Kidney (tissue), 14 donors: ENCODE results near the gene ABCG5. TPM values are rescaled to one million over a fixed set of nuclear protein-coding genes. Genes with fewer than 3 reads are reported as not detected.

Source experiments
- DNase-seq, 5 donors: peaks; one replicate each; pipeline ENCODE4 v3.0.0-alpha.2; 2013 to 2020
- FAIRE-seq: peaks from 2 replicates; lab custom pipeline; 2012; peaks lifted over from hg19 to GRCh38; lab: Jason Lieb, UNC
- H3K27ac ChIP-seq, 2 donors: one replicate each; pipeline ENCODE4 v1.7.0; 2013; ENCODE audit warnings: low read depth in 2 of 2, low read length in 2 of 2, inconsistent platforms in 1 of 2
- H3K27me3 ChIP-seq: one replicate; pipeline ENCODE4 v1.7.1; 2013; ENCODE audit warnings: low read length, inconsistent platforms; ENCODE audit not compliant: control insufficient read depth, insufficient read depth
- H3K36me3 ChIP-seq, 3 donors: one replicate each; pipeline versions ENCODE4 v1.7.0 to v1.7.1; 2013; ENCODE audit warnings: low read length in 3 of 3, control low read depth in 1 of 3, inconsistent platforms in 1 of 3; ENCODE audit not compliant: insufficient read depth in 3 of 3, control insufficient read depth in 2 of 3
- H3K4me1 ChIP-seq, 3 donors: one replicate each; pipeline versions ENCODE4 v1.7.0 to v1.7.1; 2013; ENCODE audit warnings: low read length in 3 of 3, inconsistent platforms in 1 of 3, low read depth in 1 of 3; ENCODE audit not compliant: control insufficient read depth in 2 of 3, insufficient read depth in 2 of 3
- H3K4me3 ChIP-seq, 3 donors: one replicate each; pipeline versions ENCODE4 v1.7.0 to v1.8.1; 2013; ENCODE audit warnings: low read length in 3 of 3, control low read depth in 1 of 3, inconsistent platforms in 1 of 3
- H3K9ac ChIP-seq, 3 donors: one replicate each; pipeline versions ENCODE4 v1.7.0 to v1.7.1; 2013; ENCODE audit warnings: low read length in 3 of 3, control low read depth in 1 of 3, inconsistent platforms in 1 of 3
- H3K9me3 ChIP-seq, 3 donors: one replicate each; pipeline versions ENCODE4 v1.7.0 to v1.7.1; 2013; ENCODE audit warnings: low read length in 3 of 3, control low read depth in 1 of 3, inconsistent platforms in 1 of 3; ENCODE audit not compliant: control insufficient read depth in 2 of 3, insufficient read depth in 1 of 3
- intact Hi-C: fragments of 100-400 bp; cut with DNase I; formaldehyde crosslinking; loops from one replicate; pipeline ENCODE4 v1.11.1; 2022
- polyA plus RNA-seq: library from polyadenylated mRNA; stranded (reverse); fragments of 350-450 nt; fragmentation: Illumina TruSeq; extraction: RNeasy Lipid Tissue Mini Kit (QIAGEN cat#74804); gene quantifications from one replicate; pipeline ENCODE4 v1.2.3, GENCODE V29; 2014; ENCODE audit warnings: low read depth, low replicate concordance; ENCODE audit not compliant: insufficient read depth
- total RNA-seq: library from RNA; stranded (reverse); fragmentation: NEBNext Ultra II Directional; extraction: Animal tissue kit (Norgen Biotek cat#: 25700); gene quantifications from one replicate; pipeline ENCODE4 v1.2.1, GENCODE V29; 2021
- TF ChIP-seq, protein P1 (sequence below): IDR thresholded peaks from 3 replicates; pipeline ENCODE4 v1.5.1; 2012; ENCODE audit warnings: mild to moderate bottlenecking, moderate library complexity, borderline replicate concordance; ENCODE audit not compliant: insufficient read depth; ENCODE audit errors: extremely low read depth
- donor health status: control.
- donor health status: control.
- donor health status: control.
- donor health status: control.
- donor health status: control.
- donor health status: DM: yes; HTN: yes; CAD: no.
- donor health status: Normal renal cell carcinoma (clear cell type).

Gene ABCG5
- total and polyA plus RNA-seq, 2 donors from 2014 or later, result not detected

DNA sequence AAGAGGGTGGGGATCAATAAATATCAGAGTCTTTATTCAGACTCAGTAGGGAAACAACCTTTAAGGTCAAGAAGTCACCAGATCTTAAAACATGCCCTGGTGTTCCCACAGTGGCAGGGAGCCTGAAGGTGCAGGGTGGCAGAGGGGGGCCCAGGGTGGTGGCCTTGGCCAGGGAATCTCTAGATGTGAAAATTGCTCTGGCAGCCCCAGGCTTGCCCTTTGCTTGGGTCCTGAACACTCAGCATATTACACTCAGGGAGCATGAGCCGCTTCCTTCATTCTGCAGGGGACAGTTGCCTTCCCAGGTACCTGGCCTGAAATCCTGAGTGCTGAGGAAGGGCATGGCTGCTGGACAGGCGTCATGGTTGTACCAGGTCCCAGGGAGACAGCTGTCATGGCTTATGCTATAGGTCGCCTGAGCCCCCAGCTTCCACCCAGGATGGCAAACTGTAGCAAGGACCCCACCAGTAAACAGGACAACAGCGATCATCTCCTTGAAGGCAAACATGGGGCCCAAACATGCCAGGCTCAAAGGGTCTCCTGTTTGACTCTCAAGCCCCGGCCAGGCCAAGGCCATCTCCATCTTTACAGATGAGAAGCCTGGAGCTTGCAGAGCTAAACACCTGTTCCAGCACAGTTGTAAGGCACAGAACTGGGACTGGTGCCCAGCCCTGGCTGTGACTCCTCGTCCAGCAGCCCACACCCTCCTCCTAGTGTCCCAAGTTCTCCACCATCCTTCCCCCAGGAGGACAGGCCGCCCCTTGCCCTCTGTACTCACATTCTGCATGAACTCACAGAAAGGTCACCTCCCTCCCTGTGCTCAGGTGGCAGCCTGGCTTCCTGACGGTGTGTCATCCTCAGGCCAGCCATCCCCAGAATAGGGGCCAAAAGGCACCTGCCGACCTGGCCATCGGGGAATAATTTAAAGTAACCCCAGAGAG, 14.8 kb upstream of the ABCG5 start:
- FAIRE-seq, result no peak

DNA sequence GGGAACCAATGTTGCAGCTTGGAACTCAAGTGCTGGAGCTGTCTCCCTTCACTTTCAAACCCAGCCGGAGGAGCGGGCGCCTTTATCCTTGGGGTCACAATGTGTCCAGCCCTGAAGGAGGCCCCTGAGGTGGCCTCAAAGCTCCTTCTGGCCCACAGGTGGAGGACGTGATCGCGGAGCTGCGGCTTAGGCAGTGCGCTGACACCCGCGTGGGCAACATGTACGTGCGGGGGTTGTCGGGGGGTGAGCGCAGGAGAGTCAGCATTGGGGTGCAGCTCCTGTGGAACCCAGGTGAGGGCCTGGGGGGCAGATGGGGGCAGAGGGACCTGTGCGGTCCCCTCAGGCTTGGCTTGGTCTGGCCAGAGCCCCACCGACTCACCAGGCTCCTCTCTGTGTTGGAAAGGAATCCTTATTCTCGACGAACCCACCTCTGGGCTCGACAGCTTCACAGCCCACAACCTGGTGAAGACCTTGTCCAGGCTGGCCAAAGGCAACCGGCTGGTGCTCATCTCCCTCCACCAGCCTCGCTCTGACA, 13.6 kb upstream of the ABCG5 start:
- intact Hi-C loops, result no loop called here
- no peak for FAIRE-seq
- DNase-seq, result no peak

More for the DNA sequence above, 14.8 kb upstream of the ABCG5 start:
- Histone ChIP-seq H3K36me3 (no peaks in the 10 kb centered on the region), H3K9ac (no peak overlapping the region), H3K27ac (no peak overlapping the region), H3K27me3 (no peaks in the 10 kb centered on the region), H3K4me3 (no peak overlapping the region), H3K4me1 (no peaks in the 10 kb centered on the region), H3K9me3 (no peaks in the 10 kb centered on the region)
- no peak for DNase-seq
- intact Hi-C loops, result no loop called here
- TF ChIP-seq, protein P1, sequence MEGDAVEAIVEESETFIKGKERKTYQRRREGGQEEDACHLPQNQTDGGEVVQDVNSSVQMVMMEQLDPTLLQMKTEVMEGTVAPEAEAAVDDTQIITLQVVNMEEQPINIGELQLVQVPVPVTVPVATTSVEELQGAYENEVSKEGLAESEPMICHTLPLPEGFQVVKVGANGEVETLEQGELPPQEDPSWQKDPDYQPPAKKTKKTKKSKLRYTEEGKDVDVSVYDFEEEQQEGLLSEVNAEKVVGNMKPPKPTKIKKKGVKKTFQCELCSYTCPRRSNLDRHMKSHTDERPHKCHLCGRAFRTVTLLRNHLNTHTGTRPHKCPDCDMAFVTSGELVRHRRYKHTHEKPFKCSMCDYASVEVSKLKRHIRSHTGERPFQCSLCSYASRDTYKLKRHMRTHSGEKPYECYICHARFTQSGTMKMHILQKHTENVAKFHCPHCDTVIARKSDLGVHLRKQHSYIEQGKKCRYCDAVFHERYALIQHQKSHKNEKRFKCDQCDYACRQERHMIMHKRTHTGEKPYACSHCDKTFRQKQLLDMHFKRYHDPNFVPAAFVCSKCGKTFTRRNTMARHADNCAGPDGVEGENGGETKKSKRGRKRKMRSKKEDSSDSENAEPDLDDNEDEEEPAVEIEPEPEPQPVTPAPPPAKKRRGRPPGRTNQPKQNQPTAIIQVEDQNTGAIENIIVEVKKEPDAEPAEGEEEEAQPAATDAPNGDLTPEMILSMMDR, result no peak

DNA sequence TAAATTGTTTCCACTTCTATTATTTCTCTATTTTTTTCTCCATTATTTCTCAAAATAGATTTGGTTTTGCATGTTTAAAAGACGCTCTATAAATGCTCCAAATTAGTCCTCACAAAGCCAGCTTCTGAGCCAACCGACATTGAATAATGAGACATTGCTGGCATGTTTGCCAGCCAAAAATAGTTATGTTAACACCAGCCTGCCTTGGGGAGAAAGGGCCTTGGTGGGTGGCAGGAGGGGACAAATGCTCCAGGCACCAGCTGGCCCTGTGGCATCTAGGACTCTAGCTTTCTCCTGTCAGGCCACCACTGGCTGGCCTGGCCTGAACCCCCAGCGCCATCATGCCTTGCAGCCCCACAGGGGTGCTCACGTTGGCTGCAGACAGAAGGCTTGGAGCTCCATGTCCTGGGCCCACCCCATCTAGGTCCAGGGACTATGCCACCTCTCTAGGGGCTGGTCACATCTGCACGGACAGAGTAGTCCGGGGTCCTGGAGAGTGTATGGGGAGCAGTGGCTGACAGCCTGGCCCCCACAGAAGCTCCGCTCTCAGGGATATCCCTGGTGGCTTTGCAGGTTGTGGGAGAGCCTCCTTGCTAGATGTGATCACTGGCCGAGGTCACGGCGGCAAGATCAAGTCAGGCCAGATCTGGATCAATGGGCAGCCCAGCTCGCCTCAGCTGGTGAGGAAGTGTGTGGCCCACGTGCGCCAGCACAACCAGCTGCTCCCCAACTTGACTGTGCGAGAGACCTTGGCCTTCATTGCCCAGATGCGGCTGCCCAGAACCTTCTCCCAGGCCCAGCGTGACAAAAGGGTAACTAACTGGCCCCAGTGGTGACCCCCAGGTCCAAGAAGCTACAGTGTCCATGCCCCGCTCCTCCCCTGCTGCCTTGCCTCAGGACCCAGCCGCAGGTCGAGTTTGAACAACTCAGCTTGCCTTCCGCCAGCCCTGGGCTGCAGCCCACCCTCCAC, 12.7 kb upstream of the ABCG5 start:
- DNase-seq, result no peak
- TF ChIP-seq, protein P1, result no peak

More for the DNA sequence above, 13.6 kb upstream of the ABCG5 start:
- Histone ChIP-seq H3K9me3 (no peaks in the 10 kb centered on the region), H3K27ac (no peak overlapping the region), H3K9ac (no peak overlapping the region), H3K27me3 (no peaks in the 10 kb centered on the region), H3K4me1 (no peaks in the 10 kb centered on the region), H3K36me3 (no peaks in the 10 kb centered on the region), H3K4me3 (no peak overlapping the region)
- TF ChIP-seq, protein P1, result no peak

More for the DNA sequence above, 12.7 kb upstream of the ABCG5 start:
- intact Hi-C loops, result no loop called here
- Histone ChIP-seq H3K9me3 (no peaks in the 10 kb centered on the region), H3K27me3 (no peaks in the 10 kb centered on the region), H3K27ac (no peak overlapping the region), H3K4me3 (no peak overlapping the region), H3K9ac (no peak overlapping the region), H3K36me3 (no peaks in the 10 kb centered on the region), H3K4me1 (no peaks in the 10 kb centered on the region)
- FAIRE-seq, result no peak
